PC-9 (cell line): ENCODE results near the gene SPDYE4. TPM values are rescaled to one million over a fixed set of nuclear protein-coding genes. Genes with fewer than 3 reads are reported as not detected.

Experiments used
- BruUV-seq: library from RNA; stranded (reverse); fragments of 400-500 nt; replicated peaks from 2 replicates; lab custom pipeline; 2021; lab: Mats Ljungman, UMichigan
- CTCF ChIA-PET: fragments of 300-600 bp; sonication (Branson Sonifier 250); formaldehyde crosslinking; loops from one replicate; lab custom pipeline; 2022; ENCODE audit warnings: antibody characterized with exemption; lab: Charles Lee
- POLR2A ChIA-PET: fragments of 300-600 bp; sonication (Branson Sonifier 250); formaldehyde crosslinking; loops from one replicate; lab custom pipeline; 2022; ENCODE audit warnings: antibody characterized with exemption; ENCODE audit not compliant: unreplicated experiment; lab: Charles Lee
- DNase-seq, 2 experiments: peaks; one replicate each; pipeline versions ENCODE4 v3.0.0 to v3.0.0-alpha.2; 2015 to 2022; ENCODE audit warnings: mixed read lengths in 1 of 2
- H2AFZ ChIP-seq: fragments of 200-600 bp; sonication (generic); 2 replicates; pipeline ENCODE4 v1.8.1; 2017; ENCODE audit warnings: antibody characterized with exemption
- H3F3A ChIP-seq: fragments of 200-600 bp; sonication (generic); 2 replicates; pipeline ENCODE4 v1.8.1; 2017; ENCODE audit warnings: antibody characterized with exemption, mild to moderate bottlenecking, low read depth; ENCODE audit not compliant: insufficient read depth
- H3K27ac ChIP-seq: fragments of 200-600 bp; sonication (generic); 2 replicates; pipeline ENCODE4 v1.6.1; 2016; ENCODE audit warnings: mixed run types
- H3K27me3 ChIP-seq: fragments of 200-600 bp; sonication (generic); 2 replicates; pipeline ENCODE4 v1.6.1; 2016; ENCODE audit warnings: low read depth, mixed run types; ENCODE audit not compliant: insufficient read depth
- H3K36me3 ChIP-seq: fragments of 200-600 bp; sonication (generic); 2 replicates; pipeline ENCODE4 v1.6.1; 2016; ENCODE audit warnings: low read depth, mixed run types
- H3K4me1 ChIP-seq: fragments of 200-600 bp; sonication (generic); replicated peaks from 2 replicates; pipeline ENCODE4 v1.6.1; 2016; ENCODE audit warnings: mixed run types; ENCODE audit not compliant: insufficient read depth
- H3K4me2 ChIP-seq: fragments of 200-600 bp; sonication (generic); 2 replicates; pipeline ENCODE4 v1.6.1; 2017; ENCODE audit warnings: mixed run types
- H3K4me3 ChIP-seq: fragments of 200-600 bp; sonication (generic); 2 replicates; pipeline ENCODE4 v1.6.1; 2016; ENCODE audit warnings: mixed run types
- H3K79me2 ChIP-seq: fragments of 200-600 bp; sonication (generic); 2 replicates; pipeline ENCODE4 v1.6.1; 2017; ENCODE audit warnings: low read depth, mixed run types
- H3K9me2 ChIP-seq: fragments of 200-600 bp; sonication (generic); 2 replicates; pipeline ENCODE4 v1.8.1; 2017; ENCODE audit warnings: mild to moderate bottlenecking; ENCODE audit not compliant: insufficient read depth
- H3K9me3 ChIP-seq: fragments of 200-600 bp; sonication (generic); 2 replicates; pipeline ENCODE4 v1.8.1; 2016; ENCODE audit warnings: low read depth; ENCODE audit not compliant: insufficient read depth
- H4K20me1 ChIP-seq: fragments of 200-600 bp; sonication (generic); 2 replicates; pipeline ENCODE4 v1.8.1; 2017; ENCODE audit not compliant: insufficient read depth
- EZH2 ChIP-seq: fragments of 200-600 bp; sonication (generic); IDR thresholded peaks from 2 replicates; pipeline ENCODE4 v1.8.0; 2017; ENCODE audit warnings: antibody characterized with exemption, low read depth
- intact Hi-C: fragments of 100-400 bp; cut with micrococcal nuclease; formaldehyde crosslinking; loops from one replicate; pipeline ENCODE4 v1.10.0; 2022; ENCODE audit not compliant: unreplicated experiment
- total RNA-seq: library from RNA; stranded (reverse); gene quantifications from 2 replicates; pipeline ENCODE4 v1.2.3, GENCODE V29; 2021
- TF ChIP-seq, protein P1 (sequence below): fragments of 200-600 bp; sonication (generic); conservative IDR thresholded peaks from 2 replicates; pipeline ENCODE4 v1.6.1; 2017; ENCODE audit warnings: mixed run types, antibody characterized with exemption, mild to moderate bottlenecking, moderate library complexity

SPDYE4 gene
- total RNA-seq, 1 experiment from 2014 or later: not detected

DNA sequence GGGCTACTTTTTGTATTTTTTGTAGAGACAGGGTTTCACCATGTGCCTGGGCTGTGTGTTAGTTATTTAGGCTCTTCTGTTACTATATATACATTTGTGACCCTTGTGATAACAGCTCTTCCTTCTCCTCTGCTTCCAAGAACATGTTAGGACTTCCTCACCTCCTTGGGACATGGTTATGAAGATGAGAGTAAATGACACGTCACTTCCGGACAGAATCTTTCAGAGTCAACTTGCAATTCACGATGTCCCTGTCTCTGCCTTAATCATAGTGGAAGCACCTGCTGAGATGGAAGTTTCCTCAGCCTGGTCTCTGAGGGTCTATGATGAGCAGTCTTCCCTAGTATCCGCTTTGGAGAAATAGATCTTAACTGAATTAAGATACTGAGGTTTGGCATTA is 56.6 kb downstream of the SPDYE4 start:
- POLR2A ChIA-PET: no interaction called here
- Histone ChIP-seq H3K9me2 (no peaks in the 10 kb centered on the region), H3K4me1 (no peaks in the 10 kb centered on the region), H2AFZ (no peak overlapping the region), H3K79me2 (no peaks in the 10 kb centered on the region), H3K27ac (no peak overlapping the region), H3K4me2 (no peak overlapping the region), H3K36me3 (no peaks in the 10 kb centered on the region), H3K27me3 (peaks cover 13% of the 10 kb centered on the region; the same call in 1 of the 2 replicates), H3K9me3 (no peaks in the 10 kb centered on the region), H3F3A (no peaks in the 10 kb centered on the region), H3K4me3 (no peak overlapping the region), H4K20me1 (no peaks in the 10 kb centered on the region)
- intact Hi-C loops: no loop called here
- CTCF ChIA-PET: no interaction called here
- no TSS peak for BruUV-seq
- TF ChIP-seq EZH2: no peak
- TF ChIP-seq, protein P1, sequence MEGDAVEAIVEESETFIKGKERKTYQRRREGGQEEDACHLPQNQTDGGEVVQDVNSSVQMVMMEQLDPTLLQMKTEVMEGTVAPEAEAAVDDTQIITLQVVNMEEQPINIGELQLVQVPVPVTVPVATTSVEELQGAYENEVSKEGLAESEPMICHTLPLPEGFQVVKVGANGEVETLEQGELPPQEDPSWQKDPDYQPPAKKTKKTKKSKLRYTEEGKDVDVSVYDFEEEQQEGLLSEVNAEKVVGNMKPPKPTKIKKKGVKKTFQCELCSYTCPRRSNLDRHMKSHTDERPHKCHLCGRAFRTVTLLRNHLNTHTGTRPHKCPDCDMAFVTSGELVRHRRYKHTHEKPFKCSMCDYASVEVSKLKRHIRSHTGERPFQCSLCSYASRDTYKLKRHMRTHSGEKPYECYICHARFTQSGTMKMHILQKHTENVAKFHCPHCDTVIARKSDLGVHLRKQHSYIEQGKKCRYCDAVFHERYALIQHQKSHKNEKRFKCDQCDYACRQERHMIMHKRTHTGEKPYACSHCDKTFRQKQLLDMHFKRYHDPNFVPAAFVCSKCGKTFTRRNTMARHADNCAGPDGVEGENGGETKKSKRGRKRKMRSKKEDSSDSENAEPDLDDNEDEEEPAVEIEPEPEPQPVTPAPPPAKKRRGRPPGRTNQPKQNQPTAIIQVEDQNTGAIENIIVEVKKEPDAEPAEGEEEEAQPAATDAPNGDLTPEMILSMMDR: no peak
- no peak for DNase-seq

GRCh38 chr17:8701221-8701620 is 57.1 kb downstream of the SPDYE4 start:
- H3K9me3 ChIP-seq: no peaks in the 10 kb centered on the region
- H4K20me1 ChIP-seq: no peaks in the 10 kb centered on the region
- intact Hi-C loops: no loop called here
- ChIA-PET CTCF (no interaction called here), POLR2A (no interaction called here)
- BruUV-seq: no TSS peak
- H3K27me3 ChIP-seq: peaks cover 17% of the 10 kb centered on the region; the same call in 1 of the 2 replicates
- no peaks in the 10 kb centered on the region for H3K79me2 ChIP-seq
- no peaks in the 10 kb centered on the region for H3K36me3 ChIP-seq
- no peak overlapping the region for H2AFZ ChIP-seq
- H3K4me1 ChIP-seq: no peaks in the 10 kb centered on the region
- no peak overlapping the region for H3K27ac ChIP-seq
- no peaks in the 10 kb centered on the region for H3F3A ChIP-seq
- no peaks in the 10 kb centered on the region for H3K9me2 ChIP-seq
- no peak overlapping the region for H3K4me2 ChIP-seq
- H3K4me3 ChIP-seq: no peak overlapping the region
- no peak for DNase-seq
- TF ChIP-seq, protein P1: no peak
- TF ChIP-seq EZH2: no peak

Other genes with a start within 250 kb of the SPDYE4 start
- 1.6 and 1.7 TPM in 2 replicates for gene MYH10, start 127.8 kb downstream of the SPDYE4 start, total RNA-seq
- not detected in 2 replicates for gene CCDC42, start 13.7 kb downstream of the SPDYE4 start, total RNA-seq
- not detected in 2 replicates for gene MFSD6L, start 40.8 kb upstream of the SPDYE4 start, total RNA-seq
- not detected in 2 replicates for gene PIK3R6, start 109.1 kb upstream of the SPDYE4 start, total RNA-seq
- not detected in 2 replicates for gene PIK3R5, start 207.2 kb upstream of the SPDYE4 start, total RNA-seq